Activated CD8-positive, alpha-beta memory T cell treated with anti-CD3 and anti-CD28 coated beads for 4 hours (primary cell): ENCODE data around the gene RNU7-1.
A peak's percentile ranks its signal among the peaks of the same experiment; 100 is the strongest.

Source experiments
- DNase-seq, 2 donors: peaks; one replicate each; pipeline ENCODE4 v3.0.0-alpha.2; 2020; ENCODE audit warnings: low read depth in 2 of 2

Gene RNU7-1

DNA sequence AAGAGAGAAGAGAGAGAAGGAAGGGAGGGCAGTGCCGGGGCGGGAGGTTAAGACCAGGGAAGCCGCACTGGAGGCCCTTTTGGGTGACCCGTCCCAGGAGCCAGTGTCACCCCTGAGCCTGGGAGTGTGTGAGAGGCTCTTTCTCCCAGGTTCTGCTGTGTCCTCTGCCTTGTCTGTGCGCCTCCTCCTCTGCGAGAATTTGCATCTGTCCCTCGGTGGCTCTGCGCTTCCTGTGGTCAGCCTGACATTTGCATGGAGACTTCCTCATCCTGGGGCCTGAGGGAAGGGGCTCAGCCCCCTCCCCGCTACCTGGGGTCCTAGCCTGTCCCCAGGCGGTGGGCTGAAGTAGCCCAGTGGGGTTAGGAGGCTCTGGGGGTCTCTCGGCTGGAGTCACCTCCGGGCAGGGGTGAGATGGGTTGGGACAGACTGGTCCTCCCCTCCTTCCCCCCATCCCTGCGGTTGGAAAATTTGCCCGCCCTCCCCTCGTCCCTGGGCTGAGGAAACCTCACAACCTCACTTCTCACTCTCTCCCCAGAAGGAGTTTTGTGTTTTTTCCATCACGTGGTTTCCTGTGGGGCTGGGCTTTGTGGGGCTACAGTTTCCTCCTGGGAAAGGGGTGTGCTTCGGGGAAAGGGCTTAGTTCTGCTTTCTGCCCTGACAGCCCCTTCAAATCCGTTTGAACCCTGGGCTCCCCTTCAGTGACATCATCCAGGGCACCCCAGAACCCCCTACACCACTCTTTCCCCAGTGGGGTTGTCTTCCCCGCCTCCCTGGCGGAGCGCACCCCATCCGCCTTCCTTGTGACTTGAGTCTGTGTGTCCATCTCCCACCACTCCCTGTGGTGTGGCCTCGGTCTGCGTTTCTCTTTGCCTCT lies 10.1 kb downstream of the RNU7-1 start:
- DNase-seq: peak; percentile 80 to 87

DNA sequence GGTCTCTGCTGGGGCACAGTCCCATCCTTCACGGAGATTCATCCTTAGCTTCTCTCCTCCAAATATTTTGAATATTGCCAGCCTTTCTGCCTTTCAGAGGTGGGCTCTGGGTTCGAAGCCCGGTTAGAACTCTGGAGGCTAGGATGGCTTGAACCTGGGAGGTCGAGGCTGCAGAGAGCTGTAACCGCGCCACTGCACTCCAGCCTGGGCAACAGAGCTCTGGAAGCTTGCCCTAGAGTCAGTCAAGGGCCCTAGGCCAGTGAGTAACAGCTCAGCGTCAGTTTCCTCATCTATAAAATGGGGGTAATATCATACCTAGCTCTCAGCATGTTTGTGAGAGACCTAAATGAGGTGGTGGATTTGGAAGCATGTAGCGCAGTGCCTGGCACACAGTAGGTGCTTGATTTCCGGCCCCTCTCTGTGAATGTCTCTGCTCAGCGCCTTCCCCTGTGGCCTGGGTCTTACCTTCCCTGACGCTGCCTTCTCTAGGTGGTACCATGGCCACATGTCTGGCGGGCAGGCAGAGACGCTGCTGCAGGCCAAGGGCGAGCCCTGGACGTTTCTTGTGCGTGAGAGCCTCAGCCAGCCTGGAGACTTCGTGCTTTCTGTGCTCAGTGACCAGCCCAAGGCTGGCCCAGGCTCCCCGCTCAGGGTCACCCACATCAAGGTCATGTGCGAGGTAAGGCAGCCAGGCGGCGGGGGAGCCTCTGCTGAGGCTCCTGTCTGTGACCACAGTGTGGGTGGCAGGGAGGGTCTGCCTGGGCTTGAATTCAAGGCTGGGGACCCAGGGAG lies 10.9 kb downstream of the RNU7-1 start:
- no peak for DNase-seq

DNA sequence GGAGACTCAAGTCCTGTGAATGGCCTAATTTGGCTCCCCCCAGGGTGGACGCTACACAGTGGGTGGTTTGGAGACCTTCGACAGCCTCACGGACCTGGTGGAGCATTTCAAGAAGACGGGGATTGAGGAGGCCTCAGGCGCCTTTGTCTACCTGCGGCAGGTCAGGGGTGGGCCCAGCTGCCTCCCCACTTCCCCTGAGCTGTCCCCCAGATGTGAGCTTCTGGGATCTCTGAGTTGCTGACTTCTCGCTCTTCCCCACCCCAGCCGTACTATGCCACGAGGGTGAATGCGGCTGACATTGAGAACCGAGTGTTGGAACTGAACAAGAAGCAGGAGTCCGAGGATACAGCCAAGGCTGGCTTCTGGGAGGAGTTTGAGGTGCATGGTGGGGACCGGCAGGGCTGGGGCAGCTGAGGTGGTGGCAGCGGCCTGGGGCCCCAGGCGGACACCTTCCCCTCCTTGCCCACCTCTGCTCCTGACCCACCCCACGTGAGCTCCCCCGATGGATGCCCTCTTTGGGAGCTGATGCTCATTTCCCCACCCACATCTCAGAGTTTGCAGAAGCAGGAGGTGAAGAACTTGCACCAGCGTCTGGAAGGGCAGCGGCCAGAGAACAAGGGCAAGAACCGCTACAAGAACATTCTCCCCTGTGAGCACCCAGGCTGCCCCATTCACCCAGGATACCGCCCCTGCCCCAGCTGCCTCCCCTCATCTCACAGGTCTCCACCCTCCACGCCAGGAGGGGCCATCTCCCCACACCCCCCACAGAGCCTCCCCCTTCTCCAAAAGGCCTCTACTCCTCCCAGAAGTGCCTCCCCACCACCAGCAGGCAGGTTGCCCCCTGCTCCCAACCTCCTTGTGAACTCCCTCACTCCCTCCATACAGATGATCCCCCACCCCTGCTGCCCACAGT lies 11.7 kb downstream of the RNU7-1 start:
- no peak for DNase-seq

DNA sequence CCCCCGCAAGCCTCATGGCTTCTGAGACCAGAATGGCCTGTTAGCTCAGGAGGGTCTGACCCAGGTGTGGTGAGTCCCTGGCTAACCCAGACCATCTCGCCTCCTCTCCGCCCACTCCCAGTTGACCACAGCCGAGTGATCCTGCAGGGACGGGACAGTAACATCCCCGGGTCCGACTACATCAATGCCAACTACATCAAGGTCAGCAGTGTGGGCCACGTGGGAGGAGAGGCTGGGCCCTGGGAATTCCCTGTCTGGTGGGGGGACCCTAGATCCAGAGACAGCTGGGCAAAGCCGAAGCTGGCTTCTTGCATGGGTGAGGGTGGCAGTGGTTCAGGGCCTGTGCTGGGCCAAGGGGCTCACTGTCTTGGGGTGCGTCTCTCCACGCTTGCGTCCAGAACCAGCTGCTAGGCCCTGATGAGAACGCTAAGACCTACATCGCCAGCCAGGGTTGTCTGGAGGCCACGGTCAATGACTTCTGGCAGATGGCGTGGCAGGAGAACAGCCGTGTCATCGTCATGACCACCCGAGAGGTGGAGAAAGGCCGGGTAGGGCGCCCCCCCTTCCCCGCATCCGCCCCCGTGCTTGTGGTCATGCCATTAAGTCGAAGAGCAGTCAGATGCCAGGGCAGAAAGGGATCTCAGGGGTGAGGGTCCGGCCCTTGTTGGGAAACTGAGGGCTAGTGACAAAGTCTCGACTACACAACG lies 12.6 kb downstream of the RNU7-1 start:
- no peak for DNase-seq

DNA sequence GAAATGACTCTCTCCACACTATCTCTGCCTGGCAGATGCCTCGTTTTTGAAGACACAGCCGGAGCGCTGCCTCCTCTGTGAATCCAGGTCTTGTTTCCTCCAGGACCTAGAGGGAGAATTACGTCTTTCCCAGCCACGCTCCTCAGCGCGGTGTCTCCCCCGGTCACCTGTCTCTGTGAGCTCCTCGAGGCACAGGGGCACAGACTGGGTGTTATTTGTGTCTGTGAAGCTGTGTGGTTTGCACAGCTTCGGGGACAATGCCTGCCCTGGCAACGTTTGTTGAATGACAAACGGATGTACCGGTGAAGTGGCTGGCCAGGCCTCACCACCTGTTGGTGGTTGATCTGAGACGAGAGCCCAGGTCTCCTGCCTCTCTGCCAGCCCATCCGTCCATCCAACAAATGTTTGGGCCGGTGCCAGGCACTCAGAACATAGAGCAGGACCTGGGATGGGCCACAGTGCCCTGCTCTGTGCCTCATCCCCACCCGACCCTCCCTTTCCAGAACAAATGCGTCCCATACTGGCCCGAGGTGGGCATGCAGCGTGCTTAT lies 13.6 kb downstream of the RNU7-1 start:
- no peak for DNase-seq

DNA sequence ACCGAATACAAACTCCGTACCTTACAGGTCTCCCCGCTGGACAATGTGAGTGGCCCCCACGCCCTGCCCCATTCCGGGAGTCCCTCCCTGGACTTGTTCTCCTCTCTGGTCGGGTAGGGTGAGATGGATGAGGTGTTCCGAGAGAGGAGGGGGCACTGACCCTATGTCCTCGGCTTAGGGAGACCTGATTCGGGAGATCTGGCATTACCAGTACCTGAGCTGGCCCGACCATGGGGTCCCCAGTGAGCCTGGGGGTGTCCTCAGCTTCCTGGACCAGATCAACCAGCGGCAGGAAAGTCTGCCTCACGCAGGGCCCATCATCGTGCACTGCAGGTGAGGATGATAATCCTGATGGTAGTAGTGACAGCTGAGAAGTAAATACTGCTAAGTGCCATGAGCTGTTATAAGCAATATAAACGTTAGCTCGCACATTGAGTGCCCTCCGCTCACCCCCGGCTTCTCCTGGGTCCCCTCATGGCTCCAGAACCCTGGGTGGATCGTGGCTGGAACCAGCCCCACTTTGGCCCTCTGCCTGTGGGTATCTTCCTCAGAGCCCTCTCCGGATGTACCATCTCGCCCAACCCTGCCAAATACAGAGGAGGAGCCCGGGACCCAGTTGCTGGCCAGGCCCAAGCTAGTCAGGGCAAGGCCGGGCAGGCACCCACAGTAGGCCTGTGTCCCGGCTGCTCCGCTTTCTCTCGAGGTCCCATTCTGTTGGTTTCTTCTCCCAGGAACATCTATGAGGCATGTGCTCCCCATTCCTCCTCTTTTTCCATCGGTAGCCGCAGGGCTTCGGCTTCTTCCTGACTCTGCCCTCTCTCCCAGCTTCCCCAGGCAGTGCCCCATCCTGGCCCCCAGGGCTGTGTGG lies 14.4 kb downstream of the RNU7-1 start:
- no peak for DNase-seq

DNA sequence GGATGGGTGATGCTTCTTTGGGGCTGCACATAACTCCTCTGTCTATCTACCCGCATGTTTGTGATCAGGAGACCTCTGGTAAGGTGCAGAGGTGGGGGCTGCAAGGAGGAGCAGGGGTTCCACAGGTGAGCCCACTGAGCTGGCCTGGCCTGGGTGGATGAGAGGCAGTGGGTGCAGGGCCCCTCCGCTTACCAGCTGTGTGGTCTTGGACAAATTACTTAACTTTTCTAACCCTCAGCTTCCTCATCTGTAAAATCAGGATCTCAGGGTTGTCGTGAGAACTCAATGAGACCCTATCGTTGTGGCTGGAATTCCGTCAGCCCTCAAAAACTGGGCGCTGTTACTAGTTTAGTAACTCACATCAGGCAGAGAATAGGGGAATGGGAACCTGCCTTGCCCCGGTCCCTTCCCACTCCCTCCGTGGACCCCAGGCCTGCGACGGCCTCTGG lies 15.0 kb downstream of the RNU7-1 start:
- DNase-seq: no peak

DNA sequence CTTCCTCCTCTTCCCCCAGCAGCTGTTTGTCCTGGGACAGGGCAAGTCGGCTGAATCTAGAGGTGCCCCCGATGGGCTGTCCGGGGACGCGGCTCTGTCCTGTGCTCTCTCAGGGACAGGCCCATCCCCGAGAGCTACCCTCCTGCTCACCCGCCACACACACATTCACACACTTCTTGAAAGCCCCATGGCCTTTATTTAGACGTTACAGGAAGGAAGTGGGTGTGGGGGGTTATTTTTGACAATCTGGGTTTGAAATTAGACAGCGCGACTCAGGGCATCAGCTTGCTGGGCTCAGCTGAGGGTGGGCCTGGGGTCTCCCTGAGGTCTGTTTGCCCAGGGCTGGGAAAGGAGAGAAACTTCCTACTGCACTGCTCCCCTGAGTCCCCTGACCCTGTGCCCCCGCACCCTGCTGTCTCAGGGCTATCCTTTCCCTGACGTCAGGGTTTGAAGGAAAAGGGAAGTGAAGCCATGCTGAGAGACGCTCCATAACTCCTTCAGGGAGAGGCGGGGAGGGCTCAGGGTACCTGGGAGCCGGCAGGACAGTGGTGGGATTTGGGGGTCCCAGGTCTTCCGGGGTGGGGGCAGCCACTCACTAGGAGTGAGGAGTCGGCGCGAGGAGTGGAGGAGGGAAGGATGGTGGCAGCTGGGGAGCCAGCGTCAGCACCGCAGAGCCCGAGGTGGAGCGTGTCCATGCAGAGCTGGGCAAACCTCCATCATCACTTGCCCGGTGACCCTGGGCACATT lies 15.6 kb downstream of the RNU7-1 start:
- DNase-seq: peak in 1 of 2 donors; percentile 64

DNA sequence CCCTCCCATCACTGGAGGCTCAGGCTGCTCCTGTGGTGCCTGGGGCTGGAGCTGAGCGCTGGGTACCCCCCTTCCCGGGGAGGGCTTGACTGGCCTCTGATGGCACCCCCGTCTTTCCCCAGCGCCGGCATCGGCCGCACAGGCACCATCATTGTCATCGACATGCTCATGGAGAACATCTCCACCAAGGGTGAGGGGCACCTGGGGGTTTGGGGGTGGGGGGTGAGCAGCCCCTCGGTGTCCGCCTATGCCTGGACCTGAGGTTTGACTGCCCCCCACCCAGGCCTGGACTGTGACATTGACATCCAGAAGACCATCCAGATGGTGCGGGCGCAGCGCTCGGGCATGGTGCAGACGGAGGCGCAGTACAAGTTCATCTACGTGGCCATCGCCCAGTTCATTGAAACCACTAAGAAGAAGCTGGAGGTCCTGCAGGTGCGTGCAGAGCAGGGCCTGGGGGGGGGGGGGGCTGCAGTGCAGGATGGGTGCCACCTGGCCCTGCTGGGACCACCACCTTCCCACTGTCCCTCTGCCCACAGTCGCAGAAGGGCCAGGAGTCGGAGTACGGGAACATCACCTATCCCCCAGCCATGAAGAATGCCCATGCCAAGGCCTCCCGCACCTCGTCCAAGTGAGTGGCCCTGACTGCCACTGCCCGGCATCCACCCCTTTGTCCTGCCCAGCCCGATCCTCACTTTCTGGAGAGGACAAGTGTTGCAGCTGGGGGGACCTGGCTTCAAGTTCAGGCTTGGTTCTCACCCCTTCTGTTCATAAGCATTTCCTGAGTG lies 16.4 kb downstream of the RNU7-1 start:
- DNase-seq: no peak

DNA sequence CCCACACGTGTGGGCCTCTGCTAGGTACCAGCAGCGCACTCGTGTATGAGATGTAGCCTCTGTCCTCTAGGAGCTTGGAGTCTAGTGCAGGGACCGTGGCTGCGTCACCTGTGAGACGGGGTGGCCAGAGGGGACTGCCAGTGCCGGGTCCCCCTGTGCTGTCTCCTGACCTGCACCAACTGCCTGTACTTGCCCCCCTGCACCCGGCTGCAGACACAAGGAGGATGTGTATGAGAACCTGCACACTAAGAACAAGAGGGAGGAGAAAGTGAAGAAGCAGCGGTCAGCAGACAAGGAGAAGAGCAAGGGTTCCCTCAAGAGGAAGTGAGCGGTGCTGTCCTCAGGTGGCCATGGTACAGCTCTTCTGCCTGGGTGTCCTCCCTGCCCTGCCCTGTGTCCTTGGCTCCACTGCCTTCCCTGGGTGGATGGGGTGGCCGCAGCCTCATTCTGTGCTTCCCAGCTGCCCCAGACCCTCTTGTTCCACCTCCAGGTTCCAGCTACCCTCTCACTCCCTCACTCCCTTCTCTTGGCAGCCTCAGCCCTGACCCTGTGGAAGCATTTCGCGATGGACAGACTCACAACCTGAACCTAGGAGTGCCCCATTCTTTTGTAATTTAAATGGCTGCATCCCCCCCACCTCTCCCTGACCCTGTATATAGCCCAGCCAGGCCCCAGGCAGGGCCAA lies 17.1 kb downstream of the RNU7-1 start:
- DNase-seq: no peak

DNA sequence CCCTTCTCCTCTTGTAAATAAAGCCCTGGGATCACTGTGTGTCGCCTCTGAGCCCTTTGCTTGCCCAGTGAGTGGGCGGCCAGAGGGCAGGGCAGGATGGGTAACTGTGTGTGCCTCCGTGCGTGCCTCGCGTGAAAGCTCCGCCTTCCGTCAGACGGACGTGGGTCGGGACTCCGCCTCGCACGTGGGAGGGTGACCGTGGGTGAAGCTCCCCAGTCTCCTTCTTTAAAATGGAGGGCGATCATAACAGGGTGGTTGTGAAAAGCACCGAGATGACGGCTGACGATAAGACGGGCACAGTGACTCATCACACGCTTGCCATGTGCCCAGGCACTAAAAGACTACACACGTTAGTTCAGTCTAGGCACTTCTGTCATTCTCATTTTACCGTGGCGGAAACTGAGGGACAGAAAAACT lies 17.7 kb downstream of the RNU7-1 start:
- peak; percentile 93 to 96 for DNase-seq

DNA sequence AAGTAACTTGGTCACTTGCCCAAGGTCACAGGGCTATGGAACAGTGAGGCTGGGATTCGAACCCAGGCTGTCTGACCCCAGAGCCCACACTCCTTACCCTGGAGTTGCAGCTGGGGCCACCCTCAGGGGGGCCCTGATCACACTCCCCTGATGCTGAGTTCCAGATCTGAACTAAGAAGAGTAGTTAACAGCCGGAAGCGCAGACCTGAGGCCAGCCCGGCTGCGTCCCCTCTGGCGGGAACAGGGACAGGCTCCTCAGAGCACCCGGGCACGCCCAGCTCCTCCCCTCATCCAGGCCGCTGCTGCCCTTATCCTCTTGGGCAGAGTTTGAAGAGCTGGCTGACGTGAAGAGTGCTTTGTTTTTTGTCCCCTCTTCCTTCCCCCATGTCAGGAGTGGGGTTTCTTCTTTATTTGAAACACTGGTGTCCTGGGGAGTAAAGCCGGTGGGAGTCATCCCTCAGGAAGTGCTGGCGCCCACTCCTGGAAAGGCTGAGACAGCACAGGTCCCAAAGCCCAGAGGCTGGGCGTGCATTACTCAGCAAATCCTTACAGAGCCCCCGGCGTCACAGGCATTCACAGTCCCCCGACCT lies 18.2 kb downstream of the RNU7-1 start:
- no peak for DNase-seq

DNA sequence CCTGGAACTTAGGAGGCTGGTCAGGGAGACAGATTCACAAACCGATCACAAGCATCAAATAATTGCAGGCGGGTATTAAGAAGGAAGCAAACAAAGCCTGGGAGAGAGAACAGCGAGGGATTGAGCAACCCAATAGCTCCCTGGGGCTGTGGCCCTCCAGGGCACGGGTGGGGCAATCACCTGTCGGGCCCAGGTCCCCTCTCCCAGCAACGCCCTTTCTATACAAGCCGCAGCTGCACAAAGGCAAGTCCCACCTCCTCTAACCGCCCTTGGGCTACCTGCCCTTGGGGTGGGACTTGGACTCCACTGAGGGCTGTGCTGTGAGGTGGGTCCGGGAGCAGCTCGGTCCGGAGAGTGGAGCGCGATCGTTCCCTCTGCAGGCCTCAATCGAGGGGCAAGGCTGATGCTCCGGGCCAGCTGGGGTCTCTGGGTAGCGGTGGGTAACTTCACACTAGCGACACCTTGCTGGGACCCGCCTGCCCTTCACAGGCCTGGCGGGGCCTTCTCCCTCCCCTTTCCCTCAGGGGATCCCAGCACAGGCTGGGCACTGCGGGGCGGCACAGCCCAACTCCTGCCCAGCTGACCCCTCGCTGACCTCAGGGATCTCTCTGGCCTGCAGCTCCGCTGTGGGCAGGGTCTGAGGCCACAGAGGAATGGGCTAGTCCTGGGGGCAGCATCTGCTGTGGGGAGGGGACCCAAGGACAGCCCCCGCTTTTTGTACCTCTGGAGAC lies 18.8 kb downstream of the RNU7-1 start:
- DNase-seq: no peak

DNA sequence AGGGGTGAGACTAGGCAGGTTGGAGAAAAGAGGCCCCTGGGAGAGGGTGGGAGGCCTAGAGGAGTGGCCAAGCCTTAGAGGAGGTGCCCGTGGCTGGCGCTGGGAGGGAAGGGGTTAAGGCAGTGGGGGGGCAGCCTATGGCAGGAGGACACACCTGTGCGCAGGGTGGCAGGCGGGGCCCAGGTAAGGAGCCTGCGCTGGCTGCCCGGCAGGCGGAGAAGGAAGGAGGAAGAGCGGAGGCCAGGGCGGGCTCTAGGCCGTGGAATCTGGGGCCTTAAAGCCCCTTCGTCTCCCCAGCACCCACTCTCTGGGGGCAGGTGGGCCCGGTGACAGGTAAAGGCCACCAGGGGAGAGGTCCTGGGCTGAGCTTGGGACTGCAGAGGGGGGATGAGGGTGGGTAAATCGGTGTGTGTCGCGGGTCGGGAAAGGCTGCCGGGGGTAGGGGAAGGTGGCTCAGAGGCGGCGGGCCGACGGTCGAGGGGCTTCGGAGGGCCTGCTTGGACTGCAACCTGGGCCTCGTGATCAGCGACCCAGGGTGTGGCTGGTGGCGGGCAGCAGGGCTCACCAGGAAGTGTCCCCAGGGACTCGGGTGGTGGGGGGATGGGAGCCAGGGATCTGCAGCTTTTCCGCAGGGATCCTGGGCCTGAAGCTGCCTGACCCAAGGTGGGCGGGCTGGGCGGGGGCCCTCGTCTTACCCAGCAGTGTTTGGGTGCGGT lies 19.6 kb downstream of the RNU7-1 start:
- DNase-seq: no peak

DNA sequence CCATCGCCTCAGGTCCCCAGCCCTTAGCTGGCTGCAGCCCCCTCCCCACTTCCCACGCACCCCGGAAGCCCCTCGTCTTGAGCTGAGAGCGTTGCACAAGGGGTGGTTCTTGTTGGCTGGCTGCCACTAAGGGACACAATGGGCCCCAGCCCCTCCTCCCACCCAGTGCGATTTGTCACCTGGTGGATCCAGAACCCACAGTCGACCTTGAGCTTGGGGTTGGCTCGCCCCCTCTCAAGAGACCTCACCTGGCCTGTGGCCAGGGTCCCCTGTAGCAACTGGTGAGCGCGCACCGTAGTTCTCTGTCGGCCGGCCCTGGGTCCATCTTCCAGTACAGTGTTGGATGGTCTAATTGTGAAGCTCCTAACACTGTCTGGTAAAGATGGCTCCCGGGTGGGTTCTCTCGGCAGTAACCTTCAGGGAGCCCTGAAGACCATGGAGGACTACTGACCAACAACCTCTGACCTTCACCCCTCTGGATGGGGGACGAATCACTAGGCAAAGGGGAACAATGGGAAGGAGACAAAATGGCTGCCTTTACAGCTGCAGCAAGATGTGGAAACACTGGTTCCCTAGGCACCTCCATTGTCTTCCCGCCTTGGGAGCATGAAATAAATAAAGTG lies 20.3 kb downstream of the RNU7-1 start:
- DNase-seq: no peak

DNA sequence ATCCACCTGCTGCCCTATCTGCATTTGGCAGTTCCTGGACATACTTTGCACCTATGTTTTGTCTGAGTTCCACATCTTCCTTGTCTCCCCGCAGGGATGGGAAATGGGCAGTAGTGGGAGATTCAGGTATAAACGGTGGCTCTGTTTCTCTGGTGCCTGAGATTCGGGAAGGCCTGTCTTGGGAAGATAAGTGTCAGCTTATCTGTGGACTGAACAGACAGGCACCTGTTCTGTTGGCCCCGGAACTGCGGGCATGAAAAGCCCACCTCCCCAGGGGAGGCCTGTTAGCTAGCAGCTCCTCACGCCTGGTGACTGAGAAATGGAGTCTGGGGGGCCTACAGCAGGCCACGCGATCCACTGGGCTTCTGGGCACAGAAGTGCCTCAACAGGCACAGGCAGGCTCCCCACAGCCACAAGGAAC lies 21.0 kb downstream of the RNU7-1 start:
- DNase-seq: no peak
